GM12878 (cell line): ENCODE results near the gene CREB5. TPM values are rescaled to one million over a fixed set of nuclear protein-coding genes. Genes with fewer than 3 reads are reported as not detected.

ENCODE experiments used
- ATAC-seq: fragments of 200-7000 bp; cut with Tn5 transposase; 3 replicates; pipeline ENCODE4 v1.9.1; 2020; ENCODE audit warnings: mild to moderate bottlenecking, moderate library complexity
- BruUV-seq: library from RNA; stranded (reverse); fragments of 400-500 nt; replicated peaks from 2 replicates; lab custom pipeline; 2021; lab: Mats Ljungman, UMichigan
- CTCF ChIA-PET: fragments of 300-600 bp; sonication (Branson Sonifier 250); formaldehyde crosslinking; extraction: SDS; loops from one replicate; lab custom pipeline; 2021; ENCODE audit warnings: inconsistent platforms; lab: Yijun Ruan, JAX
- POLR2A ChIA-PET: fragments of 350-600 bp; formaldehyde crosslinking; extraction: SDS; loops from one replicate; lab custom pipeline; 2021; ENCODE audit warnings: inconsistent platforms; lab: Charles Lee
- RAD21 ChIA-PET: fragments of 300-600 bp; sonication (Branson Sonifier 250); formaldehyde crosslinking; loops from one replicate; lab custom pipeline; 2023; ENCODE audit warnings: antibody characterized with exemption; ENCODE audit not compliant: unreplicated experiment; lab: Charles Lee
- SMC1A ChIA-PET: fragments of 300-600 bp; sonication (Branson Sonifier 250); formaldehyde crosslinking; loops from one replicate; lab custom pipeline; 2023; ENCODE audit not compliant: unreplicated experiment, uncharacterized antibody; lab: Charles Lee
- DNase-seq: peaks from one replicate; pipeline ENCODE4 v3.0.0-alpha.2; 2011; ENCODE audit warnings: low read depth, low spot score
- FAIRE-seq: peaks from 3 replicates; lab custom pipeline; 2011; peaks lifted over from hg19 to GRCh38; lab: Jason Lieb, UNC
- H2AFZ ChIP-seq: 2 replicates; pipeline ENCODE4 v1.6.0; 2011; ENCODE audit warnings: low read depth, low read length, control low read depth; ENCODE audit not compliant: control insufficient read depth
- H3K27ac ChIP-seq: 2 replicates; pipeline ENCODE4 v1.5.1; 2011; ENCODE audit warnings: control low read depth; ENCODE audit not compliant: control insufficient read depth, insufficient read depth
- H3K27me3 ChIP-seq, 2 experiments: replicated peaks in 1 of 2; 2 replicates each; pipeline versions ENCODE4 v1.6.0 to v1.6.1; 2011; ENCODE audit warnings: low read length in 1 of 2; ENCODE audit not compliant: control insufficient read depth in 2 of 2, insufficient read depth in 2 of 2
- H3K36me3 ChIP-seq, 2 experiments: 2 replicates each; pipeline ENCODE4 v1.5.1; 2011; ENCODE audit warnings: low read length in 1 of 2; ENCODE audit not compliant: control insufficient read depth in 2 of 2, insufficient read depth in 2 of 2
- H3K4me1 ChIP-seq: 2 replicates; pipeline ENCODE4 v1.6.1; 2011; ENCODE audit warnings: mild to moderate bottlenecking, low read length, moderate library complexity, mixed read lengths; ENCODE audit not compliant: control insufficient read depth, insufficient read depth
- H3K4me2 ChIP-seq: 2 replicates; pipeline ENCODE4 v1.6.0; 2011; ENCODE audit warnings: control low read depth; ENCODE audit not compliant: control insufficient read depth, insufficient read depth
- H3K4me3 ChIP-seq: fragments of 200-600 bp; sonication (generic); 2 replicates; pipeline ENCODE4 v1.5.1; 2016
- H3K79me2 ChIP-seq: 2 replicates; pipeline ENCODE4 v1.6.0; 2011; ENCODE audit warnings: low read length; ENCODE audit not compliant: control insufficient read depth, insufficient read depth
- H3K9ac ChIP-seq: 2 replicates; pipeline ENCODE4 v1.8.0; 2011; ENCODE audit warnings: low read length, control low read depth, mixed read lengths; ENCODE audit not compliant: control insufficient read depth, insufficient read depth
- H3K9me3 ChIP-seq: replicated peaks from 3 replicates; pipeline ENCODE4 v1.5.1; 2011; ENCODE audit warnings: mild to moderate bottlenecking, low read length; ENCODE audit not compliant: control insufficient read depth, insufficient read depth
- H4K20me1 ChIP-seq: 2 replicates; pipeline ENCODE4 v1.6.0; 2011; ENCODE audit not compliant: control insufficient read depth, insufficient read depth
- CHD2 ChIP-seq: IDR thresholded peaks from 2 replicates; pipeline ENCODE4 v1.6.1; 2011; ENCODE audit warnings: low read depth, low read length, improper control_type of control experiment, borderline replicate concordance
- IRF3 ChIP-seq: fragments of 450-650 bp; IDR thresholded peaks from 2 replicates; pipeline ENCODE4 v1.6.1; 2014; ENCODE audit warnings: mild to moderate bottlenecking
- JUNB ChIP-seq: IDR thresholded peaks from 2 replicates; pipeline ENCODE4 v1.6.1; 2016; ENCODE audit warnings: antibody characterized with exemption, mild to moderate bottlenecking
- KAT2A ChIP-seq: conservative IDR thresholded peaks from 2 replicates; pipeline ENCODE4 v1.6.1; 2011; ENCODE audit warnings: low read depth, low read length; ENCODE audit not compliant: control insufficient read depth
- NR2C1 ChIP-seq: fragments of 450-650 bp; IDR thresholded peaks from 2 replicates; pipeline ENCODE4 v1.6.1; 2017; ENCODE audit warnings: antibody characterized with exemption, mild to moderate bottlenecking, moderate library complexity
- POLR2AphosphoS2 ChIP-seq: IDR thresholded peaks from 2 replicates; pipeline ENCODE4 v1.6.1; 2011; ENCODE audit warnings: low read depth, mild to moderate bottlenecking, low read length, improper control_type of control experiment, moderate library complexity
- ZBTB40 ChIP-seq: fragments of 450-650 bp; IDR thresholded peaks from 2 replicates; pipeline ENCODE4 v1.6.1; 2016; ENCODE audit warnings: mild to moderate bottlenecking, moderate library complexity, borderline replicate concordance
- WGBS: methylation state at CpG from one replicate; pipeline ENCODE4 v1.1.6; 2016; ENCODE audit warnings: low lambda C conversion rate; ENCODE audit not compliant: insufficient replicate concordance, insufficient coverage; ENCODE audit errors: missing lambda C conversion rate; 5-methylcytosine and 5-hydroxymethylcytosine counted together
- in situ Hi-C: fragments of 300-500 bp; cut with MboI; formaldehyde crosslinking; loops from 9 replicates; pipeline ENCODE4 v1.14.3; 2018; ENCODE audit warnings: mixed read lengths
- intact Hi-C: fragments of 100-400 bp; cut with micrococcal nuclease; formaldehyde crosslinking; loops from one replicate; pipeline ENCODE4 v1.14.2; 2022; ENCODE audit not compliant: unreplicated experiment
- polyA plus RNA-seq, 11 experiments: library from polyadenylated mRNA; depleted of rRNA in 4 of 11; unstranded in 6 of 11; stranded (reverse) in 5 of 11; fragments of >200 nt; fragmentation: Nextera tagmentation in 4 of 11; fragmentation: Illumina TruSeq in 1 of 11; extraction: Ambion mirVana in 4 of 11; extraction: Trizol in 1 of 11; gene quantifications; 1 replicate in 1 of 11; 2 replicates in 10 of 11; pipeline versions ENCODE4 v1.2.1 to v1.2.3, GENCODE V29; 2011 to 2016; ENCODE audit warnings: inconsistent platforms in 2 of 11, missing spikeins in 2 of 11, low read depth in 1 of 11
- total RNA-seq, 4 experiments: library from RNA; depleted of rRNA in 3 of 4; stranded (reverse); fragments of >200 nt in 3 of 4; fragmentation: Illumina TruSeq in 1 of 4; extraction: Trizol in 1 of 4; gene quantifications; 2 replicates each; pipeline versions ENCODE4 v1.2.1 to v1.2.3, GENCODE V29; 2013 to 2021

CREB5 gene
- total and polyA plus RNA-seq, 10 of the 15 experiments (the other 5 are each of a cell fraction or from before 2014, with no cell fraction given): 12.9 to 74.1 (median 53.0) TPM

- TF ChIP-seq IRF3: no peak
- TF ChIP-seq POLR2AphosphoS2: no peak
- TF ChIP-seq ZBTB40: no peak
Measured at GRCh38 chr7:28595801-28596200, 183.5 kb downstream of the CREB5 start (continued).

- H3K79me2 ChIP-seq: no peaks in the 10 kb centered on the region
- no peak for ATAC-seq
- no peaks in the 10 kb centered on the region; the same call in 1 of the 2 replicates for H4K20me1 ChIP-seq
- H3K27me3 ChIP-seq: no peaks in the 10 kb centered on the region
- no peak for TF ChIP-seq KAT2A
- TF ChIP-seq CHD2: no peak
- no peak for TF ChIP-seq NR2C1
- no peak for TF ChIP-seq JUNB
- TF ChIP-seq, all 136 proteins: peak for 0
- H3K36me3 ChIP-seq: peaks cover 0 to 2% of the 10 kb centered on the region in 2 experiments; a peak in 2 of 4 replicates
- BruUV-seq: no TSS peak
- no peak overlapping the region for H3K27ac ChIP-seq
- WGBS: 48% methylated on average over 2 of the region's 2 CpGs
- DNase-seq: no peak
- no peaks in the 10 kb centered on the region for H3K9me3 ChIP-seq
- POLR2A ChIA-PET: interaction anchor here (0.8 to 1.6 kb wide), 2 partner anchors 20 to 65 kb away, joined by 3 to 5 read pairs; no protein-coding TSS in a partner anchor
- no peak for FAIRE-seq
- no peak overlapping the region for H2AFZ ChIP-seq
- H3K4me1 ChIP-seq: no peaks in the 10 kb centered on the region
- no peak overlapping the region for H3K4me3 ChIP-seq
- H3K9ac ChIP-seq: no peak overlapping the region
- CTCF ChIA-PET: interaction anchor here (1.5 kb wide), 1 partner anchor 208 kb away, joined by 3 read pairs; no protein-coding TSS in a partner anchor
- intact Hi-C loops (no loop called here), in situ Hi-C loops (no loop called here)
- SMC1A ChIA-PET: interaction anchor here (0.7 to 8.7 kb wide), 6 partner anchors 9 to 234 kb away, joined by 3 to 103 read pairs (median 4); no protein-coding TSS in a partner anchor
- RAD21 ChIA-PET: interaction anchor here (1.2 to 2.2 kb wide), 2 partner anchors 14 to 19 kb away, joined by 3 to 8 read pairs; no protein-coding TSS in a partner anchor
- H3K4me2 ChIP-seq: no peak overlapping the region
Measured at GRCh38 chr7:28596245-28596935, 184.1 kb downstream of the CREB5 start.
